Activated CD4-positive, alpha-beta T cell treated with anti-CD3 and anti-CD28 coated beads, Interleukin-2, amount 10 ng/mL, durations not matched to agents 24 days and 14 days (primary cell): ENCODE data around the gene FUT7. TPM values are rescaled to one million over a fixed set of nuclear protein-coding genes. Genes with fewer than 3 reads are reported as not detected.
"Not testable (repeated sequence)": the region's sequence is repeated elsewhere in the genome, so short reads cannot be mapped to it uniquely, and the experiment has no call there.

Source experiments
- DNase-seq: peaks from one replicate; pipeline ENCODE4 v3.0.0; 2022
- H3K27ac Mint-ChIP-seq: one replicate; pipeline ENCODE4 v1.8.0; 2022; ENCODE audit warnings: mild to moderate bottlenecking, mixed read lengths
- H3K27me3 Mint-ChIP-seq: one replicate; pipeline ENCODE4 v1.8.0; 2022; ENCODE audit warnings: mixed read lengths
- H3K36me3 Mint-ChIP-seq: one replicate; pipeline ENCODE4 v1.8.0; 2022; ENCODE audit warnings: low read depth, mild to moderate bottlenecking, mixed read lengths
- H3K4me1 Mint-ChIP-seq: one replicate; pipeline ENCODE4 v1.8.0; 2021; ENCODE audit warnings: mixed read lengths
- H3K4me3 Mint-ChIP-seq: one replicate; pipeline ENCODE4 v1.8.0; 2022; ENCODE audit warnings: mild to moderate bottlenecking, moderate library complexity, mixed read lengths
- H3K9me3 Mint-ChIP-seq: one replicate; pipeline ENCODE4 v1.8.0; 2021; ENCODE audit warnings: mixed read lengths
- intact Hi-C: fragments of 100-400 bp; cut with micrococcal nuclease; formaldehyde crosslinking; loops from one replicate; pipeline ENCODE4 v1.15.1; 2023
- total RNA-seq: library from RNA; stranded (reverse); gene quantifications from 2 replicates; pipeline ENCODE4 v1.2.3, GENCODE V29; 2022

Gene FUT7
- total RNA-seq, 1 donor from 2014 or later, result not detected

DNA sequence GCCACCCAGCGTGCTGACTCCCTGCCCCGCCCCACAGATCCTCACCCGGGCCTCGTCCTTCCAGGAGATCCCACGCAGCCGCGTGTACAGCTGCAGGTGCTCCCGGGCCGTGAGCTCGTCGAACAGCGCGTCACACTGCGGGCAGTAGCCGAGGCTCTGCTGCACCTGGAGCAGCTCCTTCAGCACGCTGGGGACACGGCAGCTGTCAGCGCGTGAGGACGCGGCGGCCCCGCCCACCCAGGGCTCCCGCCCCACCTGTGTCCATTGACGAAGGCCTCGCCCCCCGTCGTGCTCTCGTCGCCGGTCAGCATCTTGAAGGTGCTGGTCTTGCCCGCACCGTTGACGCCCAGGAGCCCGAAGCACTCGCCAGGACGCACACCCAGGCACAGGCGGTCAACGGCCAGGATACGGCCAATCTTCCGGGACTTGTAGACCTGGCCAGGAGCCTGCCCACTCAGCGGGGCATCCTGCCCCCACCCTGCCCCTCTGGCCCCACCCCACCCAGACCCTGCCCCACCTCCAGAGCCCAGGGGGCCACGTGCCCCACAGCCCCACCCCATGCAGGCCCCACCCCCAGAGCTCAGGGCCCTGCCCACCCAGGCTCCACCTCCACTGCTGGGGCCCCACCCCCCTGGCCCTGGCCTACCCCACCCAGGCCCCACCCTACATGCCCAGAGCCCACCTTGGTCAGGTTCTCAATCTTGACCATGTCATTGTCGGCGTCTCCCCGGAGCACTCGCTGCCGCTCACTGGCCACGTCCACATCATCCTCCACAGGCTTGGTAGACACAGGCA, 21.8 kb downstream of the FUT7 start:
- H3K27ac Mint-ChIP-seq, result no peak overlapping the region
- H3K4me1 Mint-ChIP-seq, result peaks cover 2% of the 10 kb centered on the region
- no peaks in the 10 kb centered on the region for H3K9me3 Mint-ChIP-seq
- H3K36me3 Mint-ChIP-seq, result no peaks in the 10 kb centered on the region
- no peak overlapping the region for H3K4me3 Mint-ChIP-seq
- no peak for DNase-seq
- intact Hi-C loops, result no loop called here
- no peaks in the 10 kb centered on the region for H3K27me3 Mint-ChIP-seq

DNA sequence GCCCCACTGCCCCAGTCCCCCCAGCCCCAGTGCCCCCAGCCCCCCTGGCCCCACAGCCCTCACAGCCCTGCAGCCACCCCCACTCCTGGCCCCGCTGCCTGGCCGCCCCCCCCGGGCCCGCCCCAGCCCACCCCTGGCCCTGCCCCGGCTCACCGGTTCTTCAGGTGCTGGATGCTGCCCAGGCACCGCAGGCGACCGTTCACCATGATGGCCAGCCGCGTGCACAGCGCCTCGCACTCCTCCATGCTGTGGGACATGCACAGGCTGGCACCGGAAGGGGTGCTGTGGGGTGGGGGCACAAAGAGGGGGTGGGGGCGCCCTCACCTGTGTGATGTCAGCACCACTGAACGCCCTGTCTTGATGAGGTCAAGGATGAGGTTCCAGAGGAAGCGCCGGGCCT, 22.7 kb downstream of the FUT7 start:
- DNase-seq, result no peak
- intact Hi-C loops, result no loop called here
- no peaks in the 10 kb centered on the region for H3K27me3 Mint-ChIP-seq
- peaks cover 4% of the 10 kb centered on the region for H3K4me1 Mint-ChIP-seq
- no peak overlapping the region for H3K27ac Mint-ChIP-seq
- H3K4me3 Mint-ChIP-seq, result no peak overlapping the region
- H3K9me3 Mint-ChIP-seq, result no peaks in the 10 kb centered on the region
- no peaks in the 10 kb centered on the region for H3K36me3 Mint-ChIP-seq

DNA sequence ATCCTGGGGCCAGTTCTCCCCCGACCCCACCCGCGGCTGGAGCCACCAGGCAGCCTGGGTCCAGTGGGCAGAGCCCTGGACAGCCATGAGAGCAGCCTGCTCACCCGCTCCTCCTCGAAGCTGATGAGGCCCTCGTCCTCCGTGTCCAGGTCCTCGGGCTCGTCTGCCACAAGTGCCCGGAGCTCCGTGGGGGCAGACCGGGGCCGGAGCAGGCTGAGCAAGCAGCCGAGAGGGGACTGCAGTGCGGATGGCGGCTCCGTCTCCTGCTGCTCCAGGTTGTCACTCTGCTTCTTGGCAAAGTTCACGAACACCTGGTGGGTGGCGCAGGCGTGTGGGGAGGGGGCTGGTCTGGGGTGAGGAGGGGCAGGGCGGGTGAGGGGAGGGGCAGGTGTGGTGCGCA, 23.6 kb downstream of the FUT7 start:
- Mint-ChIP-seq H3K36me3 (no peaks in the 10 kb centered on the region), H3K4me1 (peaks cover 4% of the 10 kb centered on the region), H3K9me3 (no peaks in the 10 kb centered on the region), H3K27ac (no peak overlapping the region), H3K27me3 (no peaks in the 10 kb centered on the region), H3K4me3 (no peak overlapping the region)
- intact Hi-C loops, result no loop called here
- no peak for DNase-seq

DNA sequence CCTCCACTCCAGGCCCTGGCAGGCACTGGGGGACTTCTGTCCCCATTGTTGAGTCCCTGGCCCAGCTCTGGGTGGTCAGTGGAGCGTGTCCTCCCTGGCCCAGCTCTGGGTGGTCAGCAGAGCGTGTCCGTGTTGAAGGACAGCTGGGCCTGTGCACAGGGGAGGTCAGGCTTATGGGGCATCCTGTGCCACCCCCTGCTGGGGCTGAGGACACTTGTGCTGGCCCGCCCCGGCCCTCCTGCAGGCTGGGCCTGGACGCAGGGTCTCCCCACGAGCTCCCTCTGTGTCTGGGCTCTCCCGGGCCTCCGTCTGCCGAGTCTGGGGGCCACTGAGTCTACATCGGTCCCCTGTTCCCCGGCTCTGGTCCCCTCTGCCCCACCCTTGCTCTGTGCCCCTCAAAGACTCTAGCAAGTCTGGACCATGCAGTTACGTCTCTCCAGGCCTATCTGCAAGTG, 24.0 kb downstream of the FUT7 start:
- Mint-ChIP-seq H3K4me3 (no peak overlapping the region), H3K36me3 (no peaks in the 10 kb centered on the region), H3K4me1 (peaks cover 4% of the 10 kb centered on the region), H3K27me3 (no peaks in the 10 kb centered on the region), H3K27ac (no peak overlapping the region), H3K9me3 (no peaks in the 10 kb centered on the region)
- no peak for DNase-seq
- intact Hi-C loops, result no loop called here

DNA sequence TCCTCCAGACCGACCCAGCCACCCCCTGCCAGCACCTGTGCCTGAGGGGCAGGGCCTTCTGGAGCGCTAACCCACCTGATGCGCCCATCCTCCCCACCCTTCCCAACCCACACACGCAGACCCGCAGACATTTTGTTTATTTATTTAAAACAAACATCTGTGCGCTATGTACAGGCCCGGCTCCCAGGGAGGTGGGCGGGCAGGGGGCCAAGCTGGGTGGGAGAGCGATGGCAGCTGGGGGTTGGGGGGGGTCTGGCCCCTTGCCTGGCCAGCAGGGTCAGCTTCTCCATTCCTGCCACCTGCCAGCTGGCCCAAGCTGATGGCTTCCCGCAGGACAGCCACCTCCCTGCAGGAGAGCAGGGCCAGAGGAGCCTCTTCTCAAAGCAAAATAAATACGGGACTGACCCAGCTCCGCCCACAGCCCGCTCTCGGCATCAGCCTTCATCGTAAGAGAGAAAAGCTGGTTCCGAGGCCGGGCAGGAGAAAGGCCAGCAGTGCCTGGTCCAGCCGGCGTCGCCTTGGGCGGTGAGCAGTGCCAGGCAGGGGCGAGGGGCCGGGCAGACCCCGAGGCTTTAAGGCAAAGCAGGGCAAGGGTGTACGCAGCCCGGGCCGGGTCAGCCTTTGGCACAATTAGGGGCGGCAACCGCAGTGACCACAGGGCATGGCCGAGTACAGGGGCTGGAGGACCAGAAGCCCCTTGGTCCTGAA, 24.6 kb downstream of the FUT7 start:
- no peak for DNase-seq
- H3K27me3 Mint-ChIP-seq, result no peaks in the 10 kb centered on the region
- no peaks in the 10 kb centered on the region for H3K9me3 Mint-ChIP-seq
- peaks cover 4% of the 10 kb centered on the region for H3K4me1 Mint-ChIP-seq
- no peak overlapping the region for H3K27ac Mint-ChIP-seq
- intact Hi-C loops, result no loop called here
- H3K36me3 Mint-ChIP-seq, result no peaks in the 10 kb centered on the region
- no peak overlapping the region for H3K4me3 Mint-ChIP-seq

DNA sequence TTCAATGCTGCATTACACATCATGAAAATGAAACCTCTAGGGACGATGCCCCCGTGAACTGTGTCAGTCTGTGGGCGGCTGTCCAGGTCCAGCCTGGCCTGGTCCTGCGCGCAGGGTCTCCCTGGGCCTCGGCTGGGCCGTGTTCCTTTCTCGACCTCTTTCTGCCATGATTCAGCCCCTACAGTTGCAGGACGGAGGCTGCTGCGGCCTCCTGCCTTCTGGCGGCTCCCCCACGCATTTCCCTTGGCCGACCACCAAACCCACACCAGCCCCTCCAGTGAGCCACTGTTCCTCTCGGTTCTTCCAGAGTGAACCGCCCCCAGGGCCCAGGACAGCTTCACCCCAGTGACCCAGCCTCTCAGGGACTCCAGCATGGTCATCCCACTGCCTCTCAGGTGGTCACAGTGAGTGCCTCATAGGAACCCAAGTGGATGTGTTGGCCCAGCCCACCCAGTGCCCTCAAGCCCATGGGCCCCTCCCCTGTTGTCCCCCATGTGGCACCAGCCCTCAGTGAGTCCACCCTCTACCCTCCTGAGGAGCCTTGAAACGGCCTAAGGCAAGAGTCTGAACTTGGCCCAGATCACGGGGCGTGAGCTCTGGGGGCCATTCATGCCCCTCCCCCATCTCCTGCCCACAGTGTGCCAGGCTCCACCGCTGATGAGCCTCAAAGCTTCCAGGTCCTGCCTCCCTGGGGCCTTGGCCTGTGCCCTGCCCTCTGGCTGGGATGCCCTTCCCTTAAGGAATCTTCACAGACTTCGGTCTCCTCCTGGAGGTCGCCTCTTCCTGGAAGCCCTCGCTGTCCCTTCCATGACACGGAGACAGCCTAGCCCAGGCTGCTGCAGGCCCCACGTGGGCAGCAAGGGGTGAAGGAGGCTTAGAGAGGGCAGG, 25.5 kb downstream of the FUT7 start:
- Mint-ChIP-seq H3K4me3 (no peak overlapping the region), H3K9me3 (no peaks in the 10 kb centered on the region), H3K27me3 (no peaks in the 10 kb centered on the region), H3K4me1 (peaks cover 4% of the 10 kb centered on the region), H3K27ac (no peak overlapping the region), H3K36me3 (no peaks in the 10 kb centered on the region)
- DNase-seq, result no peak
- intact Hi-C loops, result no loop called here

DNA sequence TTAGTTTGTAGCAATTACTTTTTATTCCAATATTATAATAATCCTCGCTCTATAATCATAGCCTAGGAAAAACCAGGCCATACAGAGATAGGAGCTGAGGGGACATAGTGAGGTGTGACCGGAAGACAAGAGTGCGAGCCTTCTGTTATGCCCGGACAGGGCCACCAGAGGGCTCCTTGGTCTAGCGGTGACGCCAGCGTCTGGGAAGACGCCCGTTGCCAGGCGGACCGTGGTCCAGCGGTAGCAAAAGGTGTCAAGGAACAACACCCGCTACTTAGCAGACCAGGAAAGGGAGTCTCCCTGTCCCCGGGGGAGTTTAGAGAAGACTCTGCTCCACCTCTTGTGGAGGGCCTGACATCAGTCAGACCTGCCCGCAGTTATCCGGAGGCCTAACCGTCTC, 27.6 kb downstream of the FUT7 start:
- DNase-seq, result peak; percentile 67
- H3K9me3 Mint-ChIP-seq, H3K27me3 Mint-ChIP-seq, H3K4me3 Mint-ChIP-seq, H3K36me3 Mint-ChIP-seq, intact Hi-C loops, H3K27ac Mint-ChIP-seq: not testable (repeated sequence)
- peaks cover 16% of the 10 kb centered on the region for H3K4me1 Mint-ChIP-seq

DNA sequence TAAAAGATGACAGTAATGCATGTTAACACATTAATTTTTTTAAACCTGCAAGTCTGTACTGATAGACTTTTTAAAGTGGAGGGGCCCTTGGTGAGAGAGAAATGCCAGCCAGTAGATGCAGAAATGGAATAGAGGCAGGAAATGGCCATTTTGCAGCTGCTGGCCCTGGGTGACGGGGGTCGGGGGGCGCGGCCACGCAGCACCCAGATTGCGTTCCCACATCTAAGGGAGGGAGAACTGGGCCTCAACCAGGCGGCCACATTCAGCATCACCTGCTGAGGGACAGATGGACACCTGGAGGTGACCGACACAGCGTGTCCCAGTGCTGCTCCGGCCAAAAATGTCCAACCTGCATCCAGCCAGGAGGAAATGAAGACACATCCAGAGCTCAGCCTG, 29.2 kb downstream of the FUT7 start:
- DNase-seq, result no peak
- intact Hi-C loops, result no loop called here
- no peak overlapping the region for H3K4me3 Mint-ChIP-seq
- H3K27me3 Mint-ChIP-seq, result no peaks in the 10 kb centered on the region
- H3K9me3 Mint-ChIP-seq, result no peaks in the 10 kb centered on the region
- peaks cover 25% of the 10 kb centered on the region for H3K4me1 Mint-ChIP-seq
- H3K27ac Mint-ChIP-seq, result no peak overlapping the region
- H3K36me3 Mint-ChIP-seq, result no peaks in the 10 kb centered on the region

DNA sequence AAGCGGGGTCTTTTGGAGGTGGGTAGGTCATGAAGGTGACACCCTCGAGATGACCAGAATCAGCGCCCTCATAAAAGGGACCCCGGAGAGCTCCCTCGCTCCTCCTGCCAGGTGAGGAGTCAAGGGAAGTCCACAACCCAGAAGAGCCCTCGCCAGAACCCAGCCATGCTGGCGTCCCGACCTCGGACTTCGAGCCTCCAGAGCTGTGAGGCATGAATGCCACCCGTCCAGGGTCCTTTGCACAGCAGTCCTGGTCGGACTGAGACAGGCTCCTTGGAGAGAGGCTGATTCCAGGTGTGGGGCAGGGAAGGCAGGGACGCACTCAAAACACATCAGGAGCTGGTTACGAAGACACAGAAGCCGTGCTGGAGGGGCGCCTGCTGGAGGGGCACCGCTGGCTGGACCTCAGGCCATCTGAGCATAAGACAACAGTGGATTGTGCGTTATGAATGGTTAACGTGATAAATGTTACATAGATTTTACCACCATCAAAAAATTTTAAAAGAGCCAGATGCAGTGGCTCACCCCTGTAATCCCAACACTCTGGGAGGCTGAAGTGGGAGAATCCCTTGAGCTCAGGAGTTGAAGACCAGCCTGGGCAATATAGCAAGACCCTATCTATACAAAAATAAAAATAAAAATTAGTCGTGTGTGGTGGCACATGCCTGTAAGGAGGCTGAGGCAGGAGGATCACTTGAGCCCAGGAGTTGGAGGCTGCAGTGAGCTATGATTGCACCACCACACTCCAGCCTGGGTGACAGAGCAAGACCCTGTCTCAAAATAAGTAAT, 29.8 kb downstream of the FUT7 start:
- intact Hi-C loops, result no loop called here
- H3K9me3 Mint-ChIP-seq, result no peaks in the 10 kb centered on the region
- H3K27me3 Mint-ChIP-seq, result no peaks in the 10 kb centered on the region
- no peaks in the 10 kb centered on the region for H3K36me3 Mint-ChIP-seq
- no peak for DNase-seq
- H3K4me3 Mint-ChIP-seq, result no peak overlapping the region
- no peak overlapping the region for H3K27ac Mint-ChIP-seq
- H3K4me1 Mint-ChIP-seq, result peaks cover 27% of the 10 kb centered on the region

DNA sequence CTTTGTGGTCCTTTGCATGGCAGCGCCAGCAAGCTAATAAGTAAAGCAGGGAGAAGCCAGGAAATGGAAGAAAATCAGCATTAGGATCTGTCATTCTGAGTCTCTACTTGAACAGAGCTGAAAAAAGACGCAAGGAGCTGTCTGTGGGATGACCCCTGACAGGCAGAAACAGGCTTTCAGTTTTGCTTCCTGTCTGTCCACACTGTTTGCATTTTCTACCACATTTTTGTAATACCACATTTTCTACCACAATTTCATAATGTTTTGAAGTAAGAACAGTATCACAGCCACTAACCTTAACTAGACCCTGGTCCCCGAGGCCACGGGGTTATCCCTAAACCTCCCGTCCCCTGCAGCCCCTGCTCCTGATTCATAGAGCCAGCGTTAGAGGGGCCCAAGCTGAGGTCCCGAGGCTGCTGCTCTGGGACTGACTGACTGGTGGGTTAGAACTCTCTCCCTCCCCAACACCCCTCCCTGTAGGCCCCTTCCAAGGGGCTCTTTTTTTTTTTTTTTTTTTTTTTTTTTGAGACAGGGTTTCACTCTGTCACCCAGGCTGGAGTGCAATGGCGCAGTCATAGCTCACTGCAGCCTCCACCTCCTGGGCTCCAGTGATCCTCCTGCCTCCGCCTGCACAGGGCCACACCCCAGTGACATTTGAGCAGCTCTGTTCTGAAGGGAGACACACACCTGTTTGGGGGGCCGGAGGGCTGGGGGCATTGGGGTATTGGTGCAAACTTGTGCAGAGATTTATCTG, 31.5 kb downstream of the FUT7 start:
- peak overlapping the region; percentile 22 for H3K4me3 Mint-ChIP-seq
- H3K27ac Mint-ChIP-seq, result peak overlapping the region; percentile 30
- H3K4me1 Mint-ChIP-seq, result peaks cover 30% of the 10 kb centered on the region
- H3K9me3 Mint-ChIP-seq, result no peaks in the 10 kb centered on the region
- no peaks in the 10 kb centered on the region for H3K27me3 Mint-ChIP-seq
- H3K36me3 Mint-ChIP-seq, result peaks cover 2% of the 10 kb centered on the region
- peak; percentile 80 for DNase-seq
- intact Hi-C loops, result no loop called here

DNA sequence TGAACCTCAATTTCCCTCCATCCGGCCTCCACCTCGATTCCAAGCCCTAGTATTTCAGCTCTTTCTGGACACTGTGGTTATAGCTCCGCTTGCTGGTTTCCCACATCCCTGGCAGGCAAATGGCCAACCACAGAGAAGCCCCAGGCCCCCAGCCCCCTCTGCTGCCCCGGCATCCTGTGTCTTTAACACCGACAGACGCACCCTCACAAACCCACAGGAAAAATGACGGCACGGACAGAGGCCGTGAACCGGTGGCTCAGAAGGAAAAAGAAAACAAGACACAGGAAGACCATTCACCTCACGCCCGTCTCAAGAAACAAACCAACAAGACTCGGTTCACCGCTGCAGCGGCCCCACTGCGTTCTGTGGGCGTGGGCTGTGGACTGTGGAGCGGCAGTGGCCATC, 34.1 kb downstream of the FUT7 start:
- peak; percentile 80 for DNase-seq
- H3K27me3 Mint-ChIP-seq, result no peaks in the 10 kb centered on the region
- H3K4me1 Mint-ChIP-seq, result peaks cover 35% of the 10 kb centered on the region
- no peaks in the 10 kb centered on the region for H3K9me3 Mint-ChIP-seq
- peak overlapping the region; percentile 47 for H3K4me3 Mint-ChIP-seq
- intact Hi-C loops, result no loop called here
- peaks cover 13% of the 10 kb centered on the region for H3K36me3 Mint-ChIP-seq
- H3K27ac Mint-ChIP-seq, result peak overlapping the region; percentile 52

DNA sequence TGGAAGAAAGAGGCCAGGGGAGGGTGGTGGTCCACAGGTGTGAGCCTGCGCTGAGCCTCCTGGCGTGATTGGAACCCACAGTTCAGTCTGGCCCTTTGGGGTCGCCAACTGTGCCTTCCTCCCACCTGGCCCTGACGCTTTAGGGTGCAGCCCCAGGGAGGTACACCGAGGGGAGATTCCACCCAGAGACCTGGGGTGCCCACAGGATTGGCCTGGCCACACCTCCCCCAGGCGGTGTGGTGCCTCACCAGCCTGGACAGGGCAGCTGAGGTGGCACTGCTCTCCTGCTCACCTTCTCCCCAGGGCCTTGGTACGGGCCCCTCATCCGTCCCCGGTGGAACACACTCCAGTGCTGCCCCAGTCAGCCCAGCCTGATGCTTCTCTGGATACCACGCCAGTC, 34.5 kb downstream of the FUT7 start:
- Mint-ChIP-seq H3K4me3 (peak overlapping the region; percentile 47), H3K4me1 (peaks cover 35% of the 10 kb centered on the region), H3K27me3 (no peaks in the 10 kb centered on the region), H3K36me3 (peaks cover 17% of the 10 kb centered on the region), H3K9me3 (no peaks in the 10 kb centered on the region), H3K27ac (peak overlapping the region; percentile 52)
- intact Hi-C loops, result no loop called here
- no peak for DNase-seq
